ENCODE measurements around the gene LAS1L. TPM values are rescaled to one million over a fixed set of nuclear protein-coding genes. Genes with fewer than 3 reads are reported as not detected.
"Not testable (repeated sequence)": the region's sequence is repeated elsewhere in the genome, so short reads cannot be mapped to it uniquely, and the experiment has no call there.

The LAS1L gene
- 24.6 and 40.5 TPM in 2 replicates for total RNA-seq (2014; rRNA removed; shearing (Covaris generic))

GRCh38 chrX:65534450-65535292 lies at the start of gene LAS1L:
Gene LAS1L, minus strand, starts transcription at chrX:65534787. Its CDS starts 72 bp downstream, at chrX:65534715.
- peak; percentile 95 for DNase-seq (ENCODE audit: low spot score)
- in situ Hi-C loops (cut with HindIII; ENCODE audit: low sequenced_read_pairs): no loop called here

GRCh38 chrX:65582450-65583082 lies 48.0 kb upstream of the LAS1L start:
- in situ Hi-C loops (cut with HindIII; ENCODE audit: low sequenced_read_pairs): no loop called here
- DNase-seq (ENCODE audit: low spot score): no peak

GRCh38 chrX:65581661-65582339 lies 47.2 kb upstream of the LAS1L start:
- in situ Hi-C loops (cut with HindIII; ENCODE audit: low sequenced_read_pairs): no loop called here
- DNase-seq (ENCODE audit: low spot score): peak; percentile 65

GRCh38 chrX:65578346-65578745 lies 43.8 kb upstream of the LAS1L start:
- in situ Hi-C loops (cut with HindIII; ENCODE audit: low sequenced_read_pairs): no loop called here
- peak; percentile 63 for DNase-seq (ENCODE audit: low spot score)

GRCh38 chrX:65576160-65576559 lies 41.6 kb upstream of the LAS1L start:
- in situ Hi-C loops (cut with HindIII; ENCODE audit: low sequenced_read_pairs): no loop called here

GRCh38 chrX:65575022-65575421 lies 40.4 kb upstream of the LAS1L start:
- in situ Hi-C loops (cut with HindIII; ENCODE audit: low sequenced_read_pairs): no loop called here
- DNase-seq (ENCODE audit: low spot score): no peak

More at GRCh38 chrX:65576160-65576559, 41.6 kb upstream of the LAS1L start:
- no peak for DNase-seq (ENCODE audit: low spot score)

GRCh38 chrX:65574356-65574755 lies 39.8 kb upstream of the LAS1L start:
- DNase-seq (ENCODE audit: low spot score): no peak
- in situ Hi-C loops (cut with HindIII; ENCODE audit: low sequenced_read_pairs): no loop called here

- no peak for DNase-seq (ENCODE audit: low spot score)
- in situ Hi-C loops (cut with HindIII; ENCODE audit: low sequenced_read_pairs): no loop called here
Measured at GRCh38 chrX:65572971-65573370, 38.4 kb upstream of the LAS1L start.

GRCh38 chrX:65562850-65563249 lies 28.3 kb upstream of the LAS1L start:
- in situ Hi-C loops (cut with HindIII; ENCODE audit: low sequenced_read_pairs); DNase-seq (ENCODE audit: low spot score): not testable (repeated sequence)

- in situ Hi-C loops (cut with HindIII; ENCODE audit: low sequenced_read_pairs): no loop called here
Measured at GRCh38 chrX:65551489-65552339, 17.1 kb upstream of the LAS1L start.

GRCh38 chrX:65551086-65551485 lies 16.5 kb upstream of the LAS1L start:
- in situ Hi-C loops (cut with HindIII; ENCODE audit: low sequenced_read_pairs): no loop called here
- DNase-seq (ENCODE audit: low spot score): no peak

More at GRCh38 chrX:65551489-65552339, 17.1 kb upstream of the LAS1L start:
- no peak for DNase-seq (ENCODE audit: low spot score)

- no peak for DNase-seq (ENCODE audit: low spot score)
- in situ Hi-C loops (cut with HindIII; ENCODE audit: low sequenced_read_pairs): no loop called here
Measured at GRCh38 chrX:65545456-65545855, 10.9 kb upstream of the LAS1L start.

- DNase-seq (ENCODE audit: low spot score): no peak
- in situ Hi-C loops (cut with HindIII; ENCODE audit: low sequenced_read_pairs): no loop called here
Measured at GRCh38 chrX:65537229-65537628, 2.6 kb upstream of the LAS1L start.

GRCh38 chrX:65536291-65536690 lies 1.7 kb upstream of the LAS1L start:
- DNase-seq (ENCODE audit: low spot score): no peak
- in situ Hi-C loops (cut with HindIII; ENCODE audit: low sequenced_read_pairs): no loop called here

- DNase-seq (ENCODE audit: low spot score): no peak
- in situ Hi-C loops (cut with HindIII; ENCODE audit: low sequenced_read_pairs): no loop called here
Measured at GRCh38 chrX:65532016-65532415, 2.6 kb downstream of the LAS1L start.

- in situ Hi-C loops (cut with HindIII; ENCODE audit: low sequenced_read_pairs): no loop called here
- DNase-seq (ENCODE audit: low spot score): peak; percentile 45
Measured at GRCh38 chrX:65528705-65529340, 5.8 kb downstream of the LAS1L start.

GRCh38 chrX:65528293-65528692 lies 6.3 kb downstream of the LAS1L start:
- in situ Hi-C loops (cut with HindIII; ENCODE audit: low sequenced_read_pairs): no loop called here
- no peak for DNase-seq (ENCODE audit: low spot score)

- in situ Hi-C loops (cut with HindIII; ENCODE audit: low sequenced_read_pairs): no loop called here
- DNase-seq (ENCODE audit: low spot score): no peak
Measured at GRCh38 chrX:65524139-65524538, 10.4 kb downstream of the LAS1L start.
